CD14-positive monocyte (primary cell): ENCODE data around the gene PTOV1. TPM values are rescaled to one million over a fixed set of nuclear protein-coding genes. Genes with fewer than 3 reads are reported as not detected.

Source experiments
- DNase-seq, 3 donors: peaks; one replicate each; pipeline ENCODE4 v3.0.0-alpha.2; 2011 to 2022
- H2AFZ ChIP-seq: 2 replicates; pipeline ENCODE4 v1.6.0; 2012; ENCODE audit warnings: mild to moderate bottlenecking, low read depth, low read length, inconsistent platforms; ENCODE audit not compliant: insufficient read depth, poor library complexity, severe bottlenecking
- H3K27ac ChIP-seq, 2 donors: 1 replicate in 1 of 2; 2 replicates in 1 of 2; pipeline ENCODE4 v1.5.1; 2012 to 2013; ENCODE audit warnings: low read length in 2 of 2, control low read depth in 1 of 2, inconsistent platforms in 1 of 2, low read depth in 1 of 2, mild to moderate bottlenecking in 1 of 2
- H3K27me3 ChIP-seq, 2 donors: one replicate each; pipeline versions ENCODE4 v1.6.0 to v1.6.1; 2011 to 2013; ENCODE audit warnings: low read length in 2 of 2; ENCODE audit not compliant: control insufficient read depth in 2 of 2, insufficient read depth in 2 of 2
- H3K36me3 ChIP-seq, 2 donors: replicated peaks in 1 of 2; 1 replicate in 1 of 2; 2 replicates in 1 of 2; pipeline versions ENCODE4 v1.5.1 to v1.6.1; 2012 to 2013; ENCODE audit warnings: low read length in 2 of 2, control low read depth in 1 of 2, inconsistent platforms in 1 of 2, mild to moderate bottlenecking in 1 of 2; ENCODE audit not compliant: insufficient read depth in 2 of 2, control insufficient read depth in 1 of 2
- H3K4me1 ChIP-seq, 2 donors: 1 replicate in 1 of 2; 2 replicates in 1 of 2; pipeline versions ENCODE4 v1.5.1 to v1.6.1; 2012 to 2013; ENCODE audit warnings: low read length in 2 of 2, control low read depth in 1 of 2, inconsistent platforms in 1 of 2, mild to moderate bottlenecking in 1 of 2, moderate library complexity in 1 of 2; ENCODE audit not compliant: insufficient read depth in 2 of 2, control insufficient read depth in 1 of 2
- H3K4me2 ChIP-seq: replicated peaks from 2 replicates; pipeline ENCODE3; 2012; ENCODE audit warnings: low read length, moderate library complexity, mild to moderate bottlenecking; ENCODE audit not compliant: poor library complexity, severe bottlenecking; ENCODE audit errors: extremely low read depth
- H3K4me3 ChIP-seq, 3 experiments: fragments of 200-600 bp in 1 of 3; sonication (generic) in 1 of 3; replicated peaks in 1 of 3; 1 replicate in 2 of 3; 2 replicates in 1 of 3; pipeline ENCODE4 v1.5.1; 2011 to 2013; ENCODE audit warnings: low read length in 3 of 3, mild to moderate bottlenecking in 3 of 3, control low read depth in 2 of 3, low read depth in 2 of 3, inconsistent platforms in 1 of 3, moderate library complexity in 1 of 3
- H3K79me2 ChIP-seq: 2 replicates; pipeline ENCODE4 v1.6.0; 2012; ENCODE audit warnings: mild to moderate bottlenecking, control low read depth, inconsistent platforms, low read length, moderate library complexity; ENCODE audit not compliant: insufficient read depth
- H3K9ac ChIP-seq: 2 replicates; pipeline ENCODE4 v1.6.0; 2017; ENCODE audit warnings: low read length, mild to moderate bottlenecking; ENCODE audit not compliant: insufficient read depth, poor library complexity, severe bottlenecking
- H3K9me3 ChIP-seq, 2 donors: replicated peaks in 1 of 2; 1 replicate in 1 of 2; 2 replicates in 1 of 2; pipeline versions ENCODE4 v1.5.1 to v1.6.1; 2012 to 2013; ENCODE audit warnings: low read length in 2 of 2, control low read depth in 1 of 2; ENCODE audit not compliant: control insufficient read depth in 1 of 2, insufficient read depth in 1 of 2
- H4K20me1 ChIP-seq: 2 replicates; pipeline ENCODE4 v1.6.0; 2012; ENCODE audit warnings: mild to moderate bottlenecking, low read length, control low read depth, moderate library complexity; ENCODE audit not compliant: insufficient read depth
- H3K27ac Mint-ChIP-seq, 7 donors: one replicate each; pipeline ENCODE4 v1.8.0; 2020; ENCODE audit warnings: mild to moderate bottlenecking in 7 of 7, mixed read lengths in 7 of 7, moderate library complexity in 6 of 7, inconsistent platforms in 2 of 7
- H3K27me3 Mint-ChIP-seq, 3 donors: one replicate each; pipeline ENCODE4 v1.8.0; 2021 to 2022; ENCODE audit warnings: low read depth in 3 of 3, mild to moderate bottlenecking in 3 of 3, mixed read lengths in 3 of 3, moderate library complexity in 3 of 3, inconsistent platforms in 1 of 3
- H3K36me3 Mint-ChIP-seq, 2 donors: one replicate each; pipeline ENCODE4 v1.8.0; 2020; ENCODE audit warnings: mixed read lengths in 2 of 2, inconsistent platforms in 1 of 2, mild to moderate bottlenecking in 1 of 2
- H3K4me1 Mint-ChIP-seq: one replicate; pipeline ENCODE4 v1.8.0; 2020; ENCODE audit warnings: mild to moderate bottlenecking, mixed read lengths
- H3K4me3 Mint-ChIP-seq, 2 donors: one replicate each; pipeline ENCODE4 v1.8.0; 2020; ENCODE audit warnings: mild to moderate bottlenecking in 2 of 2, mixed read lengths in 2 of 2, moderate library complexity in 1 of 2
- H3K9me3 Mint-ChIP-seq, 7 donors: one replicate each; pipeline ENCODE4 v1.8.0; 2020 to 2022; ENCODE audit warnings: mixed read lengths in 7 of 7, mild to moderate bottlenecking in 6 of 7, moderate library complexity in 6 of 7, inconsistent platforms in 2 of 7
- WGBS: methylation state at CpG from one replicate; pipeline ENCODE4 v1.1.5; 2013; ENCODE audit warnings: missing lambda C conversion rate; ENCODE audit not compliant: insufficient coverage; 5-methylcytosine and 5-hydroxymethylcytosine counted together
- intact Hi-C, 2 donors: fragments of 100-400 bp; cut with micrococcal nuclease; formaldehyde crosslinking; loops; one replicate each; pipeline versions ENCODE4 v1.15.0 to v1.15.1; 2023
- polyA plus RNA-seq, 3 donors: library from polyadenylated mRNA; depleted of rRNA in 1 of 3; unstranded in 2 of 3; stranded (reverse) in 1 of 3; fragments of 300-500 nt in 2 of 3; fragments of >200 nt in 1 of 3; fragmentation: Illumina TruSeq in 2 of 3; gene quantifications; 1 replicate in 2 of 3; 2 replicates in 1 of 3; pipeline ENCODE4 v1.2.3, GENCODE V29; 2012 to 2021
- TF ChIP-seq, protein P1 (sequence below): fragments of 200-600 bp; IDR thresholded peaks from one replicate; pipeline ENCODE4 v1.8.0; 2022; ENCODE audit warnings: antibody characterized with exemption, mild to moderate bottlenecking

PTOV1 gene
- polyA plus RNA-seq, 3 donors = 18.3 to 67.9 (median 31.2) TPM

DNA sequence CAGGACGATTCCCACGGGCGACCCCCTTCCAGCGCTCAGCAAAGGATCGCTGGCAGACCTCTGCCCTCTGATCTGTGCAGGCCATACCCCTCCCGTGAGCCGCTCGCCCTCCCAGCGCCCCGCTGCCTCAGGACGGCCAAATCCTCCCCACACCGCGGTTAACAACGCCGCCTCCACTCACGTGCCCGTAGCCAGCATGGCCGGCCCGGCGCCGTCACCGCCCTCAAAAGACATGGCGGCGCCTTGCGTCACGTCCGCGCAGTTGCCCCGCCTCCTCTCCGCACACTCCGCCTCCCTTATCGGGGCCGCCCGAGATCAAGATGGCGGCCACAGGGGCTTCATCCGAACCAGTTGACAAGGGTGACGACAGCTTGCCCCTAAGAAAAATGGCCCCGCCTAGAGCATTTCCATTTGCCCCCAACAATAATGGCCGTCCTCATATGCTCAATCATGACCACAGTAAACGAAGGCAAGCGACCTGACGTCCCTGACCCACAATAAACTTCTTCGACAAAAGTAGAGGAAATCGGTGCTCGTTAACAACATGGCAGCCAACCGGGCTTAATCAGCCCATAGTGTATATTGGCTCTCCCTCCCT lies 25.6 kb downstream of the PTOV1 start:
- Histone ChIP-seq H3K9ac (peak overlapping the region; percentile 89), H3K27ac (peak overlapping the region; percentile 90 to 95), H2AFZ (peak overlapping the region; percentile 88), H3K36me3 (peaks cover 16 to 22% of the 10 kb centered on the region in 2 donors), H3K4me2 (peak overlapping the region; percentile 98), H3K9me3 (no peaks in the 10 kb centered on the region), H3K79me2 (peaks cover 37% of the 10 kb centered on the region), H3K4me1 (peaks cover 25 to 28% of the 10 kb centered on the region in 2 donors), H3K4me3 (peak overlapping the region; percentile 66 to 94 (median 88)), H3K27me3 (no peaks in the 10 kb centered on the region), H4K20me1 (peaks cover 23% of the 10 kb centered on the region)
- WGBS = under 1% methylated on average over 46 of the region's 46 CpGs
- intact Hi-C loops = loop anchor here (2.0 to 5.0 kb wide), 5 partner anchors 52 to 236 kb away; partner anchors contain the start of genes ATF5 (in 1 of the 2), FUZ (in 1 of the 2), NUP62 (in 1 of the 2) and PRMT1 (in 1 of the 2)
- Mint-ChIP-seq H3K4me3 (no peak overlapping the region), H3K27ac (no peak overlapping the region), H3K9me3 (peaks cover 0 to 3% (median 0%) of the 10 kb centered on the region in 7 donors), H3K36me3 (peaks cover 38 to 50% of the 10 kb centered on the region in 2 donors), H3K4me1 (peaks cover 28% of the 10 kb centered on the region), H3K27me3 (no peaks in the 10 kb centered on the region)
- TF ChIP-seq, protein P1, sequence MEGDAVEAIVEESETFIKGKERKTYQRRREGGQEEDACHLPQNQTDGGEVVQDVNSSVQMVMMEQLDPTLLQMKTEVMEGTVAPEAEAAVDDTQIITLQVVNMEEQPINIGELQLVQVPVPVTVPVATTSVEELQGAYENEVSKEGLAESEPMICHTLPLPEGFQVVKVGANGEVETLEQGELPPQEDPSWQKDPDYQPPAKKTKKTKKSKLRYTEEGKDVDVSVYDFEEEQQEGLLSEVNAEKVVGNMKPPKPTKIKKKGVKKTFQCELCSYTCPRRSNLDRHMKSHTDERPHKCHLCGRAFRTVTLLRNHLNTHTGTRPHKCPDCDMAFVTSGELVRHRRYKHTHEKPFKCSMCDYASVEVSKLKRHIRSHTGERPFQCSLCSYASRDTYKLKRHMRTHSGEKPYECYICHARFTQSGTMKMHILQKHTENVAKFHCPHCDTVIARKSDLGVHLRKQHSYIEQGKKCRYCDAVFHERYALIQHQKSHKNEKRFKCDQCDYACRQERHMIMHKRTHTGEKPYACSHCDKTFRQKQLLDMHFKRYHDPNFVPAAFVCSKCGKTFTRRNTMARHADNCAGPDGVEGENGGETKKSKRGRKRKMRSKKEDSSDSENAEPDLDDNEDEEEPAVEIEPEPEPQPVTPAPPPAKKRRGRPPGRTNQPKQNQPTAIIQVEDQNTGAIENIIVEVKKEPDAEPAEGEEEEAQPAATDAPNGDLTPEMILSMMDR = no peak
- DNase-seq = peak; percentile 99

DNA sequence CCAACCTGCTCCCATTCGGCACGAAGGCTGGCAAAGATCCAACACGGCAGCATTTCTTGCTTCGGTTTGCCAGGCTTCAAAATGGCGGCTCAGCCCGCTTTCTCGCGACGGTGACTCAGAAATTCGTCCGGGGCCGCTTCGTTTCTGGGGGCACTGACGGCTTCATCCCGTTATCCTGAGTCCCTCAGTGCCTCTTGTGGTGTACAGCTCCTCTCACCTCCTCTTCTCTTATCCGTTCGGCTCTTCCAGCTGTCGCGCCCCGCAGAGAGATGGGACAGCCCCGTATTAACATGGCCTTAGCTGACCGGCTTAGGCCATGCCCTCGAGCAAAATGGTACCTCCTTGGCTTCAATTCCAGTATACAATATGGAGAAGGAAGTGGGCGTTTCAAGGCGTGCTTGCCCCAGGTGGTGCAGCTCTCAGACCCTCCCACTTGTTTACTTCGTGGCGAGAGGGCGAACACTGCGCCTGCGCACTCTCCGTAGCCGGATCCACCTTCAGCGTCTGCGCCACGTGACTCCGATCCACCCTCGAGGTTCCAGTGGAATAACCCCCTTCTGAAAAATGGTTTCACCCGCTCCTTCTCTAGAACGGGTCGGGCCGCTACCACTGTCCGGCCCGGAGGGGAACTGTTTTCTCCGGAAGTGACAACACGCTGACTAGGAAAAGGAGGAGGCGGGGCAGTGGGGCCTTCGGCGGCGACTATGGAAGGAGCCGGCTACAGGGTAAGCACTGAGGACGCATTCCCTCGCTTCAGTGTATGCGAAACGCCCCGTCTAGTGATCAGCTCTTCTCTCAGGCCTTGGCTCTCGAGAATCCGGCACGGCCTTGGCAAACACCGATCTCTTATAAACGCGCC lies 26.3 kb downstream of the PTOV1 start, which contains the start of the genes AKT1S1 and TBC1D17:
Gene AKT1S1 (minus strand): TSS at position 336 of the 859 bp plus-strand sequence. CDS start 4,060 bp downstream, outside the sequence.
Gene TBC1D17 (plus strand): TSS at position 683 of the 859 bp plus-strand sequence. CDS start 22 bp downstream, at position 705.
- H3K4me2 ChIP-seq = peak within 1 kb of the TSS; percentile 98
- H3K27me3 ChIP-seq = no peaks in the 10 kb centered on the region
- H4K20me1 ChIP-seq = peaks cover 30% of the 10 kb centered on the region
- peaks cover 24 to 29% of the 10 kb centered on the region in 2 donors for H3K36me3 ChIP-seq
- under 1% methylated on average over 52 of the region's 61 CpGs for WGBS
- H3K27ac ChIP-seq = peak within 1 kb of the TSS; percentile 90 to 95
- H3K27ac Mint-ChIP-seq = no peak within 1 kb of the TSS
- DNase-seq = peak; percentile 100
- intact Hi-C loops = loop anchor here (2.0 to 5.0 kb wide), 5 partner anchors 52 to 236 kb away; partner anchors contain the start of genes ATF5 (in 1 of the 2), FUZ (in 1 of the 2), NUP62 (in 1 of the 2) and PRMT1 (in 1 of the 2)
- H3K36me3 Mint-ChIP-seq = peaks cover 39 to 51% of the 10 kb centered on the region in 2 donors
- H3K9ac ChIP-seq = peak within 1 kb of the TSS; percentile 89
- H3K9me3 ChIP-seq = no peaks in the 10 kb centered on the region
- peaks cover 25% of the 10 kb centered on the region for H3K4me1 Mint-ChIP-seq
- no peak within 1 kb of the TSS for H3K4me3 Mint-ChIP-seq
- H3K4me3 ChIP-seq = peak within 1 kb of the TSS; percentile 66 to 94 (median 88)
- peaks cover 0 to 3% (median 0%) of the 10 kb centered on the region in 7 donors for H3K9me3 Mint-ChIP-seq
- TF ChIP-seq, protein P1 = no peak
- H3K27me3 Mint-ChIP-seq = peaks cover 0 to 1% (median 0%) of the 10 kb centered on the region in 3 donors
- peaks cover 37% of the 10 kb centered on the region for H3K79me2 ChIP-seq
- peaks cover 25 to 28% of the 10 kb centered on the region in 2 donors for H3K4me1 ChIP-seq
- H2AFZ ChIP-seq = peak within 1 kb of the TSS; percentile 88
